ENCODE data around the gene ADAMTS7. TPM values are rescaled to one million over a fixed set of nuclear protein-coding genes. Genes with fewer than 3 reads are reported as not detected.
"Not testable (repeated sequence)": the region's sequence is repeated elsewhere in the genome, so short reads cannot be mapped to it uniquely, and the experiment has no call there.

ADAMTS7 gene
- polyA plus RNA-seq, 3 donors from 2014 or later: not detected

DNA sequence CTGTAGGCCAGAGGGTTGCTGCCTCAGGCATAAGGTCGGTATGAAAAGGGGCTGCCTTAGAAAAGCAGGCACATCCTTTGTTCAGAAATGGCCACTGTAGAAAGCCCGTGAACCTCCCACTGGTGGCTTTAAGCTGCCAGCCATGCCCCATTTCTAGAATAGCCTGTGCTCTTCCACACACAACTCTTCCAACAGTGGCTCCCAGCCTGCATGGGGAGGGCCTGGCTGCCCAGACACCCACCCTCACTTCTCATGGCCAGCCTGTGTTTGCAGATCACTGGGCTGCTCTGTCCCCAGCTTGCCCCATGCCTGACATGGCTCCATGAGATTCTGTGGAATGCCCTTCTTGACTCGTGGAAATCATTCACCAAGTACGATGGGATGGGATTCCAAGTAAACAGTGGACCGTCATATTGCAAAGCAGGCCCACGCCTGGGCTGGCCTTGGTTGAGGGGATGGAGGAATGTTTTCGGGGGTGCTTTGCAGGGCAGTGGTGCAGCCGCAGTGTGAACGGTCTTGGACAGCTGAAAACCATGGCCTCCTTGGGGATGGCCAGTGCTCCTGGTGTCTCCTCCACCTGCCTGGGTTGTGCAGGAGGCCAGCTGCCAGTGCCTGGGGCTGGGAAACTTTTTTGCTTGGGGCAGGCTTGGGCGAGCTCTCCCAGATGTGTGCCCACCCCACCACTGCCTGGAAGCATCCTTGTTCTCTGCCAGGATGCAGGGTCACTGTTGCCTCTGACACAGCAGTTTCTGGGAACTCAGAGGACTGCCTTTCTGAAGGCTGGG lies 57.3 kb downstream of the ADAMTS7 start:
- not testable (repeated sequence) for H3K36me3 Mint-ChIP-seq; H3K9me3 Mint-ChIP-seq; H3K4me3 Mint-ChIP-seq; H3K27ac Mint-ChIP-seq; DNase-seq; H3K27me3 Mint-ChIP-seq (ENCODE audit: low read depth in 3 of 3)
- peaks cover 12 to 15% of the 10 kb centered on the region in 2 donors for H3K4me1 Mint-ChIP-seq

DNA sequence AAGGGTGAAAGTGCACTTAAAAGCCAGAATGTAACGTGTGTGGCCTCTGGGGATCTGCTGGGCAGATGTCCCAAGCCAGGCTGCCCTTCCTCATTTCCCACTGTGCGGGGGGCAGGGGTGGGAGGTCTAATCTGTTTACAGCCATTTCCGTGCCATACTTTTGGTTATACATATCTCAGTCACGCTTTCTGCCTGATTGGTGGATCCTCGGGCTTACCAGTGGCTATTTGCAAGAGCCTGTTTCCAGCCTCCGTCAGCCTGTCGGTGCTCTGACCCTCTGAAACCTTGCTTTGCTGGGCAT lies 58.0 kb downstream of the ADAMTS7 start:
- not testable (repeated sequence) for H3K36me3 Mint-ChIP-seq; DNase-seq; H3K27me3 Mint-ChIP-seq (ENCODE audit: low read depth in 3 of 3); H3K27ac Mint-ChIP-seq; H3K4me3 Mint-ChIP-seq; H3K9me3 Mint-ChIP-seq
- H3K4me1 Mint-ChIP-seq: peaks cover 11 to 15% of the 10 kb centered on the region in 2 donors

GRCh38 chr15:78752492-78753358 lies 58.5 kb downstream of the ADAMTS7 start:
- Mint-ChIP-seq H3K9me3 (no peaks in the 10 kb centered on the region), H3K4me1 (peaks cover 11 to 15% of the 10 kb centered on the region in 2 donors), H3K36me3 (no peaks in the 10 kb centered on the region), H3K4me3 (no peak overlapping the region), H3K27ac (no peak overlapping the region), H3K27me3 (ENCODE audit: low read depth in 3 of 3) (peaks cover 0 to 2% (median 0%) of the 10 kb centered on the region in 3 donors)
- no peak for DNase-seq

GRCh38 chr15:78751602-78751979 lies 59.7 kb downstream of the ADAMTS7 start:
- H3K36me3 Mint-ChIP-seq: no peaks in the 10 kb centered on the region
- no peaks in the 10 kb centered on the region for H3K9me3 Mint-ChIP-seq
- peaks cover 5 to 9% of the 10 kb centered on the region in 2 donors for H3K4me1 Mint-ChIP-seq
- DNase-seq: no peak
- H3K27ac Mint-ChIP-seq: no peak overlapping the region
- H3K4me3 Mint-ChIP-seq: no peak overlapping the region
- no peaks in the 10 kb centered on the region for H3K27me3 Mint-ChIP-seq (ENCODE audit: low read depth in 3 of 3)

DNA sequence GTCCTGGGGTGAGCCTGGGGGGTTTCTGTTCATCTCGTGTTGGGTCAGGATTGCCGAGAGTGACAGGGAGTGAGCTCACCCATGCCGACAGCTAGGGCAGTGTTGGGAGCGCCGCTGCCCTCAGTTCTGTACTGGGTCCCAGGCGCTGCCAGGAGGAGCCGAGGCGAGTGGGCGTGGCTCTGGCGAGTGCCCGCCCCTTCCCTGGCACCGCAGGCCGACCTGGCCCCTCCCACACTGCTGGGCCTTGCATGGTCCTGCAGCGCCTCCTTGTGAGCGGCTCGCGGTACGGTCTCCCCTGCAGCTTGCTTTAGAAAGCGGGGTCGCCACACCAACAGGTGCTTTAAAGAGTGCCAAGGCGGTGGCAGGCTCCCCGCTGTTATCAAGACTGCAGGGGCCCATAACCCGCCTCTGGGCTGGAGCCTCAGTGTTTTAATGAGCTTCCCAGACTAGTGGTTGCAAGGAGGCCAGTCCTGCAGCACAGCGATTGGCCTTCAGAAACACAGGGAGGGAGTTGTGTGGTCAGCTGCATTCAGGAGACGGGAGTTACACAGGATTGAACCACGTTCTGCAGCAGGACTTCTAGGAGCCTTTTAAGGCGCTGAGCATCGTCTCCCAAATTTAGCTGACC lies 60.2 kb downstream of the ADAMTS7 start:
- H3K27me3 Mint-ChIP-seq (ENCODE audit: low read depth in 3 of 3); H3K4me1 Mint-ChIP-seq; H3K36me3 Mint-ChIP-seq; H3K9me3 Mint-ChIP-seq: not testable (repeated sequence)
- H3K4me3 Mint-ChIP-seq: peak overlapping the region in 4 of 5 donors; percentile 3 to 58 (median 32)
- peak; percentile 85 to 88 (median 88) for DNase-seq
- peak overlapping the region in 1 of 6 donors; percentile 14 for H3K27ac Mint-ChIP-seq

GRCh38 chr15:78750566-78750965 lies 60.7 kb downstream of the ADAMTS7 start:
- peak overlapping the region in 1 of 6 donors; percentile 14 for H3K27ac Mint-ChIP-seq
- H3K4me3 Mint-ChIP-seq: peak overlapping the region in 4 of 5 donors; percentile 3 to 58 (median 32)
- H3K27me3 Mint-ChIP-seq (ENCODE audit: low read depth in 3 of 3): no peaks in the 10 kb centered on the region
- H3K36me3 Mint-ChIP-seq: no peaks in the 10 kb centered on the region
- peaks cover 5 to 9% of the 10 kb centered on the region in 2 donors for H3K4me1 Mint-ChIP-seq
- no peaks in the 10 kb centered on the region for H3K9me3 Mint-ChIP-seq
- no peak for DNase-seq

GRCh38 chr15:78749831-78750230 lies 61.4 kb downstream of the ADAMTS7 start:
- no peaks in the 10 kb centered on the region for H3K9me3 Mint-ChIP-seq
- no peaks in the 10 kb centered on the region for H3K27me3 Mint-ChIP-seq (ENCODE audit: low read depth in 3 of 3)
- no peak overlapping the region for H3K27ac Mint-ChIP-seq
- DNase-seq: no peak
- H3K36me3 Mint-ChIP-seq: no peaks in the 10 kb centered on the region
- H3K4me1 Mint-ChIP-seq: peaks cover 5 to 9% of the 10 kb centered on the region in 2 donors
- no peak overlapping the region for H3K4me3 Mint-ChIP-seq

GRCh38 chr15:78747877-78748276 lies 63.4 kb downstream of the ADAMTS7 start:
- not testable (repeated sequence) for H3K36me3 Mint-ChIP-seq; H3K27ac Mint-ChIP-seq; H3K27me3 Mint-ChIP-seq (ENCODE audit: low read depth in 3 of 3); H3K4me1 Mint-ChIP-seq; H3K9me3 Mint-ChIP-seq; H3K4me3 Mint-ChIP-seq; DNase-seq

- H3K27me3 Mint-ChIP-seq (ENCODE audit: low read depth in 3 of 3): peaks cover 0 to 11% (median 2%) of the 10 kb centered on the region in 3 donors
- H3K4me1 Mint-ChIP-seq, DNase-seq, H3K4me3 Mint-ChIP-seq, H3K27ac Mint-ChIP-seq, H3K36me3 Mint-ChIP-seq, H3K9me3 Mint-ChIP-seq: not testable (repeated sequence)
Measured at GRCh38 chr15:78741674-78742073, 69.6 kb downstream of the ADAMTS7 start.

GRCh38 chr15:78740904-78741274 lies 70.4 kb downstream of the ADAMTS7 start:
- no peaks in the 10 kb centered on the region for H3K9me3 Mint-ChIP-seq
- no peak overlapping the region for H3K27ac Mint-ChIP-seq
- H3K36me3 Mint-ChIP-seq: no peaks in the 10 kb centered on the region
- no peak for DNase-seq
- no peak overlapping the region for H3K4me3 Mint-ChIP-seq
- H3K4me1 Mint-ChIP-seq: peaks cover 0 to 1% of the 10 kb centered on the region in 2 donors
- H3K27me3 Mint-ChIP-seq (ENCODE audit: low read depth in 3 of 3): peaks cover 0 to 11% (median 2%) of the 10 kb centered on the region in 3 donors

DNA sequence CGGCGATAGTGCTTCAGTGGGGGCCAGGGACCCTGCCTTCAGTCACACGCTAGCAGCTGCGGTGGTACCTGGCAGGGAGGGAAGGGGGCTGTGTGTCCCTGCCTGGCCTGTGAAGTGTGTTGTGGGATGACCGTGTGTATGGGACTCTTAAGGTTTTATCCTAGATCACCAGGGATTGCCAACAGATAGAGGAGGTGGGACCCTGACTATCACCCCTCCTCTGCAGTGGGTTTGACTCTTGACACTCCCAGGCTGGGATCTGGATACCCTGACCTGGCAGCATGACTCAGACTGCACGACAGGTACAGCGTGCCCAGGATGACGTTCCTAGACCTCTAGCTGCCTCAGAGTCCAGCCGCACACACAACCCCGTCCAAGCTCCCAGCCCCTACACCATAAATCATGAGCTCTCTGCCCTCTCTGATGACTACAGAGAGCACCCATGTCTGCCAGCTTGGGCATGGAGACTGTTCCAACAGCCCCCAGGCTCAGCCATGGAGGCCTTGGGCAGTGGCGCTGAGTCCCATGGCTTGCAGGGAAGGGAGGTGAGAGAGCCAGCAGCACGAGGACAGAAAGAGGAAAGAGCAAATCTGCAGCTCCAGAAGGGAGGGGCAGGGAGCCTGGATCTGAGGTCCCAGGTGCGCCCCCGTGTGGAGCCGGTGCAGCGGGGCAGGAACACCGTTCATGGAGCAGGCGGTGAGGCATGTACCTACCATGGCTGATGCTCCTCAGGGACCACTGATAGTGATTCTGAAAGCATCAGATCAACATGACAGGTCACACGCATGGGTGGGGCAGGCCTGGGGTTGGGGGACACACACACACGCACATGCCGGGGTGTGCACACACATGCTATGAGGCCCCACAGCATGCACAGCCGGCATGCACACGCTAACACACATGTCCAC lies 71.0 kb downstream of the ADAMTS7 start:
- peak in 2 of 3 donors; percentile 15 to 22 for DNase-seq
- peaks cover 0 to 11% (median 2%) of the 10 kb centered on the region in 3 donors for H3K27me3 Mint-ChIP-seq (ENCODE audit: low read depth in 3 of 3)
- H3K4me3 Mint-ChIP-seq: no peak overlapping the region
- peaks cover 0 to 1% of the 10 kb centered on the region in 2 donors for H3K4me1 Mint-ChIP-seq
- no peak overlapping the region for H3K27ac Mint-ChIP-seq
- no peaks in the 10 kb centered on the region for H3K9me3 Mint-ChIP-seq
- H3K36me3 Mint-ChIP-seq: no peaks in the 10 kb centered on the region

DNA sequence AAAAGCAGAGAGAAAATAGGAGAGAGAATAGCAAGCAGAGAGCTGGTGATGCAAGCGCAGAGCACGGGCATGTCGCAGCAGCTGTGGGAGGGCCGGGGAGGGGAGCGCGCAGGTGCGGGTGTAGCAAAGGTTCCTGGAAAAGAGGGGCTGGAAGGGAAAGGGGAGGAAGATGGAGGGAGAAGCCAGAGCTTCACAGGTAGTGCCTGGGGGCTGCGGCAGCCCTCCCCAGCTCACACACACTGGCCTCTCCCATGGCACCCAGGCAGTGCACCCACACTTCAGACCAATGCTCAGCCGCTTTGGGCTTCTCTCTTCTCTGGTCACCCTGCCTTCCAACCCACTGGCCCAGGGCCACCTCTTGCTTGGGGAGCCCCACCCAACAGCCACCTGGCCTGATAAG lies 72.1 kb downstream of the ADAMTS7 start:
- Mint-ChIP-seq H3K27ac (no peak overlapping the region), H3K27me3 (ENCODE audit: low read depth in 3 of 3) (peaks cover 0 to 13% (median 4%) of the 10 kb centered on the region in 3 donors), H3K9me3 (no peaks in the 10 kb centered on the region), H3K4me3 (no peak overlapping the region), H3K36me3 (no peaks in the 10 kb centered on the region), H3K4me1 (peaks cover 0 to 1% of the 10 kb centered on the region in 2 donors)
- no peak for DNase-seq

GRCh38 chr15:78737931-78738558 lies 73.2 kb downstream of the ADAMTS7 start:
- H3K27ac Mint-ChIP-seq, H3K4me1 Mint-ChIP-seq, H3K9me3 Mint-ChIP-seq, H3K4me3 Mint-ChIP-seq, H3K36me3 Mint-ChIP-seq: not testable (repeated sequence)
- peaks cover 0 to 13% (median 5%) of the 10 kb centered on the region in 3 donors for H3K27me3 Mint-ChIP-seq (ENCODE audit: low read depth in 3 of 3)
- DNase-seq: peak in 1 of 3 donors; percentile 30

Data from immature natural killer cell (primary cell).